RWPE2 (cell line): Measurements from ENCODE around the gene TANGO2.

Experiments
- ATAC-seq: fragments of 200-7000 bp; cut with Tn5 transposase; 3 replicates; pipeline ENCODE4 v1.9.1; 2021; ENCODE audit warnings: low read depth
- DNase-seq: peaks from one replicate; pipeline ENCODE4 v3.0.0-alpha.2; 2020; ENCODE audit warnings: low spot score
- H3K27ac ChIP-seq: fragments of 450-650 bp; 2 replicates; pipeline ENCODE4 v1.5.1; 2017; ENCODE audit warnings: mild to moderate bottlenecking; ENCODE audit not compliant: poor library complexity, severe bottlenecking
- H3K27me3 ChIP-seq: fragments of 250-450 bp; sonication (Bioruptor Pico); 2 replicates; pipeline ENCODE4 v1.5.1; 2021; ENCODE audit warnings: mild to moderate bottlenecking, moderate library complexity; ENCODE audit not compliant: insufficient read depth, poor library complexity, severe bottlenecking
- H3K36me3 ChIP-seq: fragments of 250-450 bp; sonication (Bioruptor Pico); 2 replicates; pipeline ENCODE4 v1.5.1; 2020; ENCODE audit warnings: low read depth, mild to moderate bottlenecking, moderate library complexity
- H3K4me1 ChIP-seq: fragments of 250-450 bp; sonication (Bioruptor Pico); 2 replicates; pipeline ENCODE4 v1.5.1; 2021; ENCODE audit warnings: mild to moderate bottlenecking, moderate library complexity; ENCODE audit not compliant: insufficient read depth, poor library complexity, severe bottlenecking
- H3K4me3 ChIP-seq: fragments of 250-450 bp; sonication (Bioruptor Pico); 2 replicates; pipeline ENCODE4 v1.5.1; 2021; ENCODE audit warnings: mild to moderate bottlenecking, moderate library complexity; ENCODE audit not compliant: severe bottlenecking
- H3K9me3 ChIP-seq: fragments of 250-450 bp; sonication (Bioruptor Pico); 2 replicates; pipeline ENCODE4 v1.5.1; 2021; ENCODE audit warnings: mild to moderate bottlenecking, moderate library complexity; ENCODE audit not compliant: severe bottlenecking
- CTCF ChIP-seq: fragments of 450-650 bp; IDR thresholded peaks from one replicate; pipeline ENCODE4 v1.5.1; 2017; ENCODE audit warnings: mild to moderate bottlenecking, moderate library complexity; ENCODE audit not compliant: poor library complexity, severe bottlenecking

Gene TANGO2

GRCh38 chr22:20012741-20013331 is 8.1 kb upstream of the TANGO2 start:
- H3K4me1 ChIP-seq: peaks cover 8% of the 10 kb centered on the region
- H3K27me3 ChIP-seq: no peaks in the 10 kb centered on the region
- no peak for ATAC-seq
- no peak overlapping the region for H3K4me3 ChIP-seq
- DNase-seq: no peak
- no peak for TF ChIP-seq CTCF
- H3K36me3 ChIP-seq: no peaks in the 10 kb centered on the region
- peaks cover 3% of the 10 kb centered on the region for H3K9me3 ChIP-seq
- H3K27ac ChIP-seq: no peak overlapping the region

- Histone ChIP-seq H3K4me3 (no peak overlapping the region), H3K27ac (no peak overlapping the region), H3K9me3 (peaks cover 3% of the 10 kb centered on the region), H3K27me3 (no peaks in the 10 kb centered on the region), H3K4me1 (peaks cover 8% of the 10 kb centered on the region), H3K36me3 (no peaks in the 10 kb centered on the region)
- DNase-seq (no peak), ATAC-seq (no peak)
- peak; percentile 75 for TF ChIP-seq CTCF
These were observed 7.5 kb upstream of the TANGO2 start for GRCh38 chr22:20013382-20013871.

GRCh38 chr22:20014526-20015186 is 6.3 kb upstream of the TANGO2 start:
- H3K9me3 ChIP-seq: peaks cover 3% of the 10 kb centered on the region
- H3K27me3 ChIP-seq: no peaks in the 10 kb centered on the region
- no peak overlapping the region for H3K4me3 ChIP-seq
- DNase-seq (no peak), ATAC-seq (no peak)
- TF ChIP-seq CTCF: no peak
- peaks cover 8% of the 10 kb centered on the region for H3K4me1 ChIP-seq
- H3K27ac ChIP-seq: no peak overlapping the region
- no peaks in the 10 kb centered on the region for H3K36me3 ChIP-seq

- Histone ChIP-seq H3K27me3 (no peaks in the 10 kb centered on the region), H3K27ac (no peak overlapping the region), H3K4me3 (peak overlapping the region; percentile 81), H3K36me3 (no peaks in the 10 kb centered on the region), H3K4me1 (peaks cover 8% of the 10 kb centered on the region), H3K9me3 (peaks cover under 1% of the 10 kb centered on the region)
- no peak for TF ChIP-seq CTCF
- ATAC-seq (no peak), DNase-seq (no peak)
These were observed 5.7 kb upstream of the TANGO2 start for GRCh38 chr22:20015187-20015625.
